NCI-H2196 (cell line): ENCODE results near the gene PERM1.
"Not testable (repeated sequence)": the region's sequence is repeated elsewhere in the genome, so short reads cannot be mapped to it uniquely, and the experiment has no call there.

Source experiments
- DNase-seq: peaks from one replicate; lab custom pipeline; 2025; ENCODE audit not compliant: unreplicated experiment; lab: John Stamatoyannopoulos, UW

PERM1 gene

DNA sequence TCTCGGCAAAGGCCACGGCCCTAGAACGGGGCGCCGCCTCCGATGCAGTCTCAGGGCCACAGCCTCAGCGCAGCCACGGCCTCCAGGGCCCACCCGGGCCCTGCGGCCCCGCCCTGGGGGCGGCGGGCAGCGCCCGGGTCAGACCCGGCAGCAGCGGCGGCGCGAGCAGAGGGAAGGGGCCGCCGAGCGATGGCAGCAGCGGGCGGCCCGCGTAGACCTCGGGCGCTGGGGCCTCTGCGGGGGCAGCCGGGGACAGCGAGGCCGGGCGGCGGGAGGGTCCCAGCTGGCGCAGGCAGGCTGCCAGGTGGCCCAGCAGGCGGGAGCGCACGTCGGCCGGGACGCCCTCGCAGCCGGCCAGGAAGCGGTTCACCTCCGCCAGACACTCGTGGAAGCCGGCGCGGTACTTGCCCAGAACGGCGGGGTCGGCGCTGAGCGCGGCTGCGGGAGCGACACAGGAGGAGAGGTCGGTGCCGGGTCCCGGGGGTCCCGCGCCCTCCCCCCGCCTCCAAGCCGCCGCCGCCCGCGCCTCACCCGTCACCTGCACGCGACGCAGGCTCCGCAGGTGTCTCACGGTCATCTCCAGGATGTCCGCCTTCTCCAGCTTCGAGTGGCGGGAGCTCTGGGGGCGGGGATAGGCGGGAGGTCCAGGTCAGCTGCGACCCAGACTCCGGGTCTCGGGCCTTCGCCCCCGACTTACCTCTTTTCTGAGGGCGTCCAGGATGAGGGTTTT, 17.3 kb upstream of the PERM1 start:
- DNase-seq, result peak; percentile 59

DNA sequence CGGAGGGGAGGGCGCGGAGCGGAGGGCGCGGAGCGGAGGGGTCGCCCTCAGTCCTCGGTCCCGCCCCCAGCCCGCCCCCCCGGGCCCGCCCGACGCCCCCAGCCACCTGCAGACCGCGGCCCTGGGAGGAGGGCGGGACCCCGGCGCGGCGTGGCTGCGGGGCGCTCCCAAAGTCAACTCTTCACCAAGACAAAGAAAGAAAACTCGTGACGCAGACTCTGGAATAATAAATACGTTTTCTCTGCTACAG, 16.8 kb upstream of the PERM1 start:
- no peak for DNase-seq

DNA sequence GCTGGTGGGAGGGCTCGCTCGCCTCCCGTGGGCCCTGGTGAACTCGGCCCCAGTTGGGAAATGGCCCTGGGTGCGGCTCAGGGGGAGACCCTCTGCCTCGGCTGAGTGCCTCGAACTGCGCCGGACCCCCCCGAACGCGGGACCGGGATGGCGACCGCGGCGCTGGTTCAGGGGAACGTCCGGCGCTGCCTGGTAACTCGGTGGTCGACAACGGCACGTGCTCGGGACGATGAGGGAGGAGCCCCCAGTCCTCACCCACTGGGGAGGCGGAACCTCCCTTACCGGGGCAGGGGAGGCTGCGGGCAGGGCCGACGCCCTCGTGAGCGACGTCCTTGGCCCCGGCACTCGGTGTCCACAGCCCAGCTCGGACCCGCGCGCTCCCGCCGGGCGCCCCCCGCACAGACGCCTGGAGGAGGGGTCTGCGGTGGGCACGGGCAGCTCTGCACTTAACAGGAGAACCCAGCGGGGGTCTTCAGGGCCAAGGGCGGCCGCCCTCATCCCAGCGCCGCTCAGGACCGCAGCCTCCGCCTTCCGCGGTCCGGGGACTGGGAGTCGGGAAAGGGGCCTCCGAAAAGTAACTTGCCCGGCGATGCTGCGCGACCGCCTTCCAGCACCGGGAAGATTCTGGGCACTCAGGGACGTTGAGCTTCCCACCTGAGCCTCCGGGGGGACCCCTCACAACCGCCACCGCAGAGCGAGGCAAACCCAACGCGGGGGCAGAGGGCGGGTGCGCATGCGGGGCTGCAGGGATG, 16.3 kb upstream of the PERM1 start:
- no peak for DNase-seq

DNA sequence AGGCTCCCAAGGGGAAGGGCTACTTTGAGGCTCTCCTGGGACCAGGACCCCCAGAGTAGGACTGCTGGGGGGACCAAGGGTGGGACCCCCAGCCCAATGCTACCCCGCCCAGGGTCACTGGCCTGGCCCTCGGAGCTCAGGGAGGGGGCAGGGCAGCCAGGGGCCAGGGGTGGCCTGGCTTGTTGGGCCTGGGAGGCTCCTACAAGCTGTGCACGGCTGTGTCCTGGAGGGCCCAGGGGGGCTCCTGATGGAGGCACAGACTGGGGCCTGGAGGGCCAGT, 15.8 kb upstream of the PERM1 start:
- no peak for DNase-seq

DNA sequence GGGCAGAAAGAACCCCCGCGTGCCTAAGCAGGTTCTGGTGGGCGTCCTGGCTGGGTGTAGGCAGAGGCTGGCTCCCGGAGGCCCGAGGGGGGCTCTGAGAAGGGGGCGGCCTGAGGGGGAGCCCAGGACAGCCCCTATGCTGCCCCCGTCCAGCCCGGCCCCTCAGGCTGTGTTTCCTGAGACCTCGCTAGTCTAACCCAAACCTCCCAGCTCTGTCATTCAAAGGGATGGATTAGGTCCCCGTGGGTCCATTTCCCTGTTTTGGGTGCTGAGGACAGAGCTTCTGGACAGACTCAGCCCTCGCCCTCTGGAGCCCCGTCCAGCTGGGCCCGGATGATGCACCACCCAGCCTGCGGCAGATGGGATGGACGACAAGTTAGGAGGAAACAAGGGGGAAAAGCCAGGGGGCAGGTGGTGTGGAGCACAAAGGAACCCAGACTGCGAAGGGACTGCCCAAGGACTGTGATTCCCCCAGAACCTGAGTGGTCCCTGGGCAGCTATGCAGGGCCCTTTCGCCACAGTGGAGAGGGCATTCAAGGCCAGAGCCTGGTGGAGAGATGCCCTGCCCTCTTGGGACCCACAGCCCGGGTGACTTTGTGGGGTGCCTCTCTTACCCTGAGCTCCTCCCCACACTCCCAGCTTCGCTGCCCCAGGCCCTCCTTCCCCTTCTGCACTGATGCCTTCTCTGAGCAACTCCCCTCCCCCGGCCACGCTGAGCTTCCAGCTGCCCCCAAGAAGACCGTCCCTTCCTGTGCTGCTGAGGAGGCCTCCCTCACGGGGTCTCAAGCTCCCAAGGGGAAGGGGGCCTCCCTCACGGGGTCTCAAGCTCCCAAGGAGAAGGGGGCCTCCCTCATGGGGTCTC, 15.2 kb upstream of the PERM1 start:
- DNase-seq, result no peak

DNA sequence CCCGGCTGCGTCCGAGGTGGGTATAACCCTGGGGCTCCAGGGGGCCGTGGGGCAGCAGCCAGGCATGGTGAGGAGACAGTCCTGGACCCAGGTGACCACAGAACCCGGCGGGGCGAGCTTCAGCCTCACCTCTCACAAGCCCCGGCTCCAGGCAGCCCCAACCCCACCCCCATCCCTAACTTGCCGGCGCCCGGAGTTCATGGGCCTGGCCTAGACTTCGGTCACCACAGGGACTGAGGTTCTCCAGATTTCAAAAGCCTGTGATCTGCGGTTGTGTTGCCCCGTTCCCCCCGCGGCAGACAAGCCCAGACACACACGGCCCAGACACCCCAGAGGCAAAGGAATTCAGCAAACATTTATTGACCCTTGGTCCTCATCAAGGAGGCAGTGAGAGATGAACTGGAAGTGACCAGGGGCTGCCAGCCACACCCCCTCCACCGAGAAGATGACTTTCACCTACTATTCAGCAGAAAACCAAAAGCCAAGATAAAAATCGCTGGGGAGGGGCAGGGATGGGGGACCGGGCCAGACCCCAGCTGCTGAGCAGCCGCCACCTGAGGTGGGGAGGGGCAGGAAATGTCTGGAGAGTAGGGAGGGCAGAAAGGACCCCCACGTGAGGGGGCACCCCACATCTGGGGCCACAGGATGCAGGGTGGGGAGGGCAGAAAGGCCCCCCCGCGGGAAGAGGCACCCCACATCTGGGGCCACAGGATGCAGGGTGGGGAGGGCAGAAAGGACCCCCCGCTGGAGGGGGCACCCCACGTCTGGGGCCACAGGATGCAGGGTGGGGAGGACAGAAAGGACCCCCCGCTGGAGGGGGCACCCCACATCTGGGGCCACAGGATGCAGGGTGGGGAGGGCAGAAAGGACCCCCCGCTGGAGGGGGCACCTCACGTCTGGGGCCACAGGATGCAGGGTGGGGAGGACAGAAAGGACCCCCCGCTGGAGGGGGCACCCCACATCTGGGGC, 14.1 kb upstream of the PERM1 start:
- DNase-seq, result no peak

DNA sequence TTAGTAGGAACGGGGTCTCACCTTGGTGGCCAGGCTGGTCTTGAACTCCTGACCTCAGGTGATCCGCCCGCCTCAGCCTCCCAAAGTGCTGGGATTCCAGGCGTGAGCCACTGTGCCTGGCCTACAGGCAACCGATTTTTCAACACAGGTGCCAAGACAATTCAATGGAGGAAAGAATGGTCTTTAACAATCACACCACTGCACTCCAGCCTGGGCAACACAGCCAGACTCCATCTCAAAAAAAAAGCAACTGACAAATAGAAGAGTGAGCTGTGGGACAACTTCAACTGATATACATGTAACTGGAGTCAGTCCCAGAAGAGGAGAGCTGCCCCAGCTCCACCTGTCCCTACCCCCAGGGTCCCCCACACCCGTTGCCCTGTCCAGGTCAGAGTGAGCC, 12.7 kb upstream of the PERM1 start:
- not testable (repeated sequence) for DNase-seq

DNA sequence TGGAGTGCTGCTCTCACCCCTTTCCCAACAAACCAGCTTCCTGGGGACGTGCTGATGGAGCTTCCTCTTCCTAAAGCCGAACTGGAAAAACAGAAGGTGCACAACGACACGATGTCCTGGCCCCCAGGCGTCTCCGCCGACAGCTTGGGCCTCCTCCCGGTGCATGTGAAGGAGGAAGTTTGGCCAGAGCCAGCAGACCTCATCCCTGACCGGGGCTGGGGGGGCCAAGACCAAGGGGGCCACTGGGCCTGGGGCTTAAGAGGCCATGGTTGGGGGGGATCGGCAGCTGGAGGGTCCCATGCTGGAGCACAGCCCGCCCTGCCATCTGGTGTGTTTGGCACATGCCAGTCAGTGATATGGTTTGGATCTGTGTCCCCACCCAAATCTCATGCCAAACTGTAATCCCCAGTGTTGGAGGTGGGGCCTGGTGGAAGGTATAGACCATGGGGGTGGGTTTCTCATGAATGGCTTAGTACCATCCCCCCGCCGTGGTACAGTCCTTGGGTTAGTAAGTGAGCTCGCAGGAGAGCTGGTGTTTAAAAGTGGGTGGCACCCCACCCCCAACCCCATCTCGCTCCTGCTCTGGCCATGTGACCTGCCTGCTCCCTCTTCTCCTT, 11.6 kb upstream of the PERM1 start:
- DNase-seq, result no peak

DNA sequence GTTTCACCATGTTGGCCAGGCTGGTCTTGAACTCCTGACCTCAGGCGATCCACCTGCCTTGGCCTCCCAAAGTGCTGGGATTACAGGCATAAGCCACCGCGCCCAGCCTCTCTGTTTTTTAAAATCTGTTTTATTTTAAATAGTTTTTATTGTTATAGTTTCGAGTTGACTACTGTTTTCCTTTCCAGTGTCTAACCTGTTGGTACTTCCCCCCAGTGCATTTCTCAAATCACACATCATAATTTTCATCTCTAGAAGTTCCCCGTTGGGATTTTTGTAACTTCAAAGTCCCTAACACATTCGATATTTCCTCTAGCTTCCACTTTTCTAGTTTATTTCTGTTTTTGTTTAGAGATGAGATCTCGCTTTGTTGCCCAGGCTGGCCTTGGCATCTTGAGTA, 10.5 kb upstream of the PERM1 start:
- no peak for DNase-seq

DNA sequence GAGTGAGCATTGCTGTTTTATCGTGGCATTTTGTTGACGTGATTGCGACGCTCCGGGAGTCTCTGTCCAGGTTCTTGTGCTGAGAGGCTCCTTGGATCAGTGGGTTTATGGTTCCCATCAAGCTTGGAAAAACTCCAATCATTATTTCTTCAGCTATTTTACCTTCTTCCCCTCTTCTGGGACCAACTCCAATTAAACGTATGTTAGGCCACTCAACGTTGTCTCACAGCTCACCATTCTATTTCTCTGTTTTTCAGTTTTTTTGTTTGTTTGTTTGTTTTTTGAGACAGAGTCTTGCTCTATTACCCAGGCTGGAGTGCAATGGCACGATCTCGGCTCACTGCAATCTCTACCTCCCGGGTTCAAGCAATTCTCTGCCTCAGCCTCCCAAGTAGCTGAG, 10.0 kb upstream of the PERM1 start:
- no peak for DNase-seq

DNA sequence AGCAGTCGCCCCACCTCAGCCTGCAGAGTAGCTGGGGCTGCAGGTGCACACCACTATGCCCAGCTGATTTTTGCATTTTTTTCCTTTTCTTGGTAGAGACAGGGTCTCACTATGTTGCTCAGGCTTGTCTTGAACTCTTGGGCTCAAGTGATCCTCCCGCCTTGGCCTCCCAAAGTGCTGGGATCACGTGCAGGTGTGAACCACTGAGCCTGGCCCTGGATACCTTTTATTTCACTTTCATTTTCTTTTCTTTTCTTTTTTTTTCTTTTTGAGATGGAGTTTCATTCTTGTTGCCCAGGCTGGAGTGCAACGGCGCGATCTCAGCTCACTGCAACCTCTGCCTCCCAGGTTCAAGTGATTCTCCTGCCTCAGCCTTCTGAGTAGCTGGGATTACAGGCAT, 9.4 kb upstream of the PERM1 start:
- DNase-seq, result not testable (repeated sequence)

DNA sequence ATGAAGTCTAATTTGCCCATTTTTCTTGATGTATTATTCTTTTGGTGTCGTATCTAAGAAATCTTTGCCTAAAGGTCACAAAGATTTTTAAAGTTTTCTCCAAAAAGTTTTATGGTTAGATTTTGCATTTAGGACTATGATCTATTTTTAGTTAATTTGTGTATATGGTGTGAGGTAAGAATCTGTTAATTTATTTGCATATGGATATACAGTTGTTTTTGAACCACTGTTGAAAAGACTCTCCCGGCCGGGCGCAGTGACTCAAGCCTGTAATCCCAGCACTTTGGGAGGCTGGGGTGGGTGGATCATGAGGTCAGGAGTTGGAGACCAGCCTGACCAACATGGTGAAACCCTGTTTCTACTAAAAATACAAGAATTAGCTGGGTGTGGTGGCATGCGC, 6.2 kb upstream of the PERM1 start:
- not testable (repeated sequence) for DNase-seq

DNA sequence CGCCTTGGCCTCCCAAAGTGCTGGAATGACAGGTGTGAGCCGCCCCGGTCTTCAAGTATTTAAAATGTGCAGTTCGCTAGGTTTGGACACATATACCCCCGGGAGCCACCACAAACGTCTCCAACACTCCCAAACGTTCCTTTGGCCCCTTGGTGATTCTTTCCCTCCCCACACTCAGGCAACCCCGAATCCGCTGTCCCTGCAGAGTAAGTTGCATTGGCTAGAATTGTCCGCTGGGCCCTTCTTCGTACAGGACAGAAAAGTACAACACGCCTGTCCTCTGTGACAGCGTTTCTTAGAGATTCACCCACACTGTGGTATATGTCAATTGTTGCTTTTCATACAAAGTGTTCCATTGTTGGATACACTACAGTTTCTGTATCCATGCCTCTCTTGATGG, 3.2 kb upstream of the PERM1 start:
- DNase-seq, result no peak

DNA sequence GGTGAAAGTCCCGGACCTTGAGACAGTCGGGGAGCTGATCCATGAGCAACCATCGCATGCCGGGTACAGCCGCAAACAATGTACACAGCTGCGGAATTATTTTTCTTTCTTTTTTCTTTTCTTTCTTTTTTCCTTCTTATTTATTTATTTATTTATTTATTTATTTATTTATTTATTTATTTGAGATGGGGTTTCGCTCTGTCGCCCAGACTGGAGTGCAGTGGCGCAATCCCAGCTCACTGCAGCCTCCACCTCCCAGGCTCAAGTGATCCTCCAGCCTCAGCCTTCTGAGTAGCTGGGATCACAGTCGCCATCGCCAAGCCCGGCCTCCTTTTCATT, 2.6 kb upstream of the PERM1 start:
- no peak for DNase-seq

DNA sequence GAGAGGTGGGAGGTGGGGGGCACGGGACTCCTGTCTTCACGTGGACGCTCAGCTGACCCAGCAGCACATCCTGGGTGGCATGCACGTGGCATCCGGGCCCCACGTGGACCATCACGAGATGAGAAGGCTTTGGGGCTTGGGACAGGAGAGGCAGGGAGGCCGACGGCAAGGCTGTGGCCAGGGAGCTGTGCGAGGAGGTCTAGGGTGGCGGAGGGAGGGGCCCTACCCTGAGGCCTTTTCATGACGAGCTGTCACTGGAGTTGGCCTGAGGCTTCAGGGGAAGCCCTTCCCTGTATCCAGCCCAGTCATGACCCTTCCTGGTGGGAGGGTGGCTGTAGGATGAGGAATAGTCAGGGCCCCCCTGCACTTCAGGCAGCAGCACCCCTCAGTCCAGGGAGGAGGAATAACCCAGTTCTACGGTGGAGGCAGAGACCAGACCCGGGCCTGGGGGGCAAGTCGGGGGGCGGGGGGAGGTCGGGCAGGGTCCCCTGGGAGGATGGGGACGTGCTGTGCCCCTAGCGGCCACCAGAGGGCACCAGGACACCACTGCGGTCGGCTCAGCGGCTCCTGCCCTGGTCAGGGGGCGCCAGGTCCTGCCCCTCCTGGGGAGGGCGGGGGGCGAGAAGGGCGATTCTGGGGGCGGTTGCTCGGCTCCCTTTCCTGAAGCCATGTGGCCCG, 2.0 kb upstream of the PERM1 start:
- peak; percentile 34 for DNase-seq

DNA sequence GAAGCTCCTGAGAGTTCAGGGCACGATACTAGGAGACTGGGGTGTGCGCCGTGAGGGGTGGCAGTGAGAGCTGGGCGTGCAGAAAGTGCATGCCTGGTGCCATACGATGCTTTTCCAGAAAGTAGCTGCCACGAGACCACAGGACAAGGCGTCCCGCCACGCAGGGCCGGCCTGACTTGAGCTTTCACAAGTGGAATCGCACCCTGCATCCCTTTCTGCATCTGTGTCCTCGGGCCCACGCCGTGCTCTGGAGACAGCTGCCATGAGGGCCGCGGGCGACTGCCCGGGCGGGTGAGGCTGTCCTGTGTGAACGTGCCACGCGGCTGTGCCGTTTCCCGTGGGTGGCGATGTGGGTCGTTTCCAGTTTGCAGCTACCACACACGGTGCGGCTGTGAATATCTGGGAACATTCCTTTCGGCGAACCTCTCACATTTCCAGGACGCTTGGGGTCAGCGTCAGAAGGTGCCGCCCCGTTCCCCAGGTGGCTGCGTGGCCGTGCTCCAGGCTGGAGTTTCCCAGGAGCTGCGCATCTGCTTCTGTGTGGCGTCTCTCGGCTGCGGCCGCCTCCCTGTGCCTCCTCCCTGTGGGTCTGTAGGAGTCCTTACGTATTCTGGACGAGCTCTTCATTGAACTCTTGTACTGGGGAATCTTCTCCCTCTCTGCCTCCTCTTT, 1.0 kb upstream of the PERM1 start:
- no peak for DNase-seq

DNA sequence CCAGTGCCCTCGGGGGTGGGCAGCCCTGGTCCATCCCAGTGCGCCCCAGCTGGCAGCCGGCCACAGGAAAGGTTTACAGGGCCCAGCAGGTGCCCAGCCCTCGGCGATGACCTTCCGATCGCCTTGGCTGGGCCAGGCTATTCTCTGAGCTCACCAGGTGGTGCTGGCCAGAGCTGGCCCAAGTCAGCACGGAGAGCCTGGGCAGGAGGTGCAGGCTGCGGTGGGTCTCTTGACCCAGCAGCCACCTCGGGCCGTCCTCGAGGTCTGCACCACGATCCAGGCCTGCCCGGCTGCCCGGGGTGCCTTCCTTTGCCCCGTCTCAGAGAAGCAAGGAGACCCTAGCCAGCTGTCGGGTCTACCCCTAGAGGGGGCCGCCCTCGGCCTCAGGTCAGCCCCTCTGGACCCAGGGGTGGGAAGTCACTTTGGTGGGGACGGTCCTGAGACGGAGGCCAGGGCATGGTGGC, 370 bp downstream of the PERM1 start:
- no peak for DNase-seq

DNA sequence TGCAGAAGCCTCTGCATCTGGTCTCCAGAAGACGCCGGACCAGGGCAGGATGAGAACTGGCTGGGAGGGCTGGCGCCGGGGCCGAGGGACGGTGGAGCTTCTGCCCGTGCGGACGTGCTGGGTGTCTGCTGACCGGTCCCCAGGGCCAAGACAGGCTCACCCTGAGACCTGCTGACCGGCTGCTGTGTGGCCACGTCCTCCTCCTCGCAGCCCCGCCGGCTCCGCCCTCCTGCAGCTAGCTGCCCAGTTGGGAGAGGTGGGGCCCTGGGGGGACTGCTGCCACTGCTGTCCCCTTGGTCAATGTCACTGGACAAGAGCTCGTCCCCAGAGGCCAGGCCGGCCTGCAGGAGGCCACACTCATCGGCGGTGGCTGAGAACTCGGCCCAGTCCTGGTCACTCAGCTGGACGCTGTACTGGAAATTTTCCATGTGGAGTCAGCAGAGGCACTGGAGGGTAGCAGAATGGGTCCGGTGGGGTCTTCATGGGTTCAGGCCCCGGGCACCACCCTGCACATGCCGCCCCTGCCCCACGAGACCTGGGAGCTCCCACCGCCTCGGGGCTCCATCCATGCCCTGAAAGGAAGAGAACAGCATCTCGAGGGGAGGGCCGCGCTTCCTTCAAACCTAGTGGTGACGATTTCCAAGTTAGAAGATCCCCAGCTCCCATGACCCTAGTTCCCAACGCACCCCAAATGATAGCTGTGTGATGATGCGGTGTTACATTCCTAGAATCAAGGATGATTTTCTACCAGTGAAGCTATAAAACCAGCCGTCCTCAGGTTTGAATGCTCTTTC, 1.1 kb downstream of the PERM1 start:
- no peak for DNase-seq

DNA sequence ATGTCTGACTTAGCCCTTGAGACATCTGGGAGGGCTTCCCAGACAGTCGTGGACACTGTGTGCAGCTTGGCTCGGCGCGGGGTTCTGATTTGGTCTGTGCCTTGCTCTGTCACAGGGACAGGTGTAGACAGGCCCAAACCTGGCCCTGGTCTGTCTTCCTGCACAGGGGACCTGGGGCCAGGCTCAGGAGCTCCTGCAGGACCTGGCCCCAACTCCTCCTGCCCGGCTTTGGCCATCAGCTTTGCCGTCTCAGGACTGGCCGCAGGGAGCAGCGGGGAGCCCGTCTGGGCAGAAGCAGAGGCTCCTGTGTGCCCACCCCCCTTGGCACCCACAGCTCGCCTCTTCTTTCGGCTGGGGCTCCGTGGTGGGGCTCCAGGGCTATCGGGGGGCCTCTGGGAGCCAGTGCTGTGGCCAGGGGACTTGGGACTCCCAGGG, 1.7 kb downstream of the PERM1 start:
- DNase-seq, result no peak
